ENCODE measurements around the gene WRAP73.

DNA sequence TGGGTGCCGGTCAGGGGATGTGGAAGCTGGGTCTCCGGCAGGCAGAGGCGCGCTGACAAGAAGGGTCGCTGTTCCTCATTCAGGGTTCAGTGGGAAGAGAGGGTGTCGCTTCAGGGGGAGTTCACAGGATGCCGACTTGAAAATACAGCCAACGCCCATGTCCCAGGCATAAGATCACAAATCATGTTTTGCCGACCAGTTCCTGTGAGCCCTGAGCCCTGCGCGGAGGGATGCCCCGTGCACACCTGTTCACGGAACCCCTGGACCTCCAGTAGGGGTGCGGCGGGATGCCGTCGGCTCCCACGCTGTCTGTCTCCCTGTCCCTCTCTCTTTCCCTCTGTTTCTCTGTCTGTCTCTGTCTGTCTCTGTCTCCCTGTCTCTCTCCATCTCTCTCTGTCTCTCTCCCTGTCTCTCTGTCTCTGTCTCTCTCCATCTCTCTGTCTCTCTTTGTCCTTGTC, 29.2 kb upstream of the WRAP73 start:
- TF ChIP-seq, protein P1, sequence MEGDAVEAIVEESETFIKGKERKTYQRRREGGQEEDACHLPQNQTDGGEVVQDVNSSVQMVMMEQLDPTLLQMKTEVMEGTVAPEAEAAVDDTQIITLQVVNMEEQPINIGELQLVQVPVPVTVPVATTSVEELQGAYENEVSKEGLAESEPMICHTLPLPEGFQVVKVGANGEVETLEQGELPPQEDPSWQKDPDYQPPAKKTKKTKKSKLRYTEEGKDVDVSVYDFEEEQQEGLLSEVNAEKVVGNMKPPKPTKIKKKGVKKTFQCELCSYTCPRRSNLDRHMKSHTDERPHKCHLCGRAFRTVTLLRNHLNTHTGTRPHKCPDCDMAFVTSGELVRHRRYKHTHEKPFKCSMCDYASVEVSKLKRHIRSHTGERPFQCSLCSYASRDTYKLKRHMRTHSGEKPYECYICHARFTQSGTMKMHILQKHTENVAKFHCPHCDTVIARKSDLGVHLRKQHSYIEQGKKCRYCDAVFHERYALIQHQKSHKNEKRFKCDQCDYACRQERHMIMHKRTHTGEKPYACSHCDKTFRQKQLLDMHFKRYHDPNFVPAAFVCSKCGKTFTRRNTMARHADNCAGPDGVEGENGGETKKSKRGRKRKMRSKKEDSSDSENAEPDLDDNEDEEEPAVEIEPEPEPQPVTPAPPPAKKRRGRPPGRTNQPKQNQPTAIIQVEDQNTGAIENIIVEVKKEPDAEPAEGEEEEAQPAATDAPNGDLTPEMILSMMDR (IDR thresholded peaks at IDR 0.05) = no peak
- TF ChIP-seq POLR2AphosphoS5 (IDR thresholded peaks at IDR 0.05; ENCODE audit: insufficient read depth in 1 of 2, low read depth in 1 of 2) (no peak), POLR2A (IDR thresholded peaks at IDR 0.05) (no peak)
